DND-41 (cell line): Measurements from ENCODE around the gene ADCY10.

Experiments
- EZH2 ChIP-seq: IDR thresholded peaks from 3 replicates; pipeline ENCODE4 v1.6.1; 2012; ENCODE audit warnings: borderline replicate concordance, low read depth, mild to moderate bottlenecking, moderate library complexity, low read length, inconsistent platforms; ENCODE audit not compliant: severe bottlenecking
- TF ChIP-seq, protein P1 (sequence below): IDR thresholded peaks from 2 replicates; pipeline ENCODE4 v1.5.1; 2012; ENCODE audit warnings: borderline replicate concordance, low read length, moderate library complexity, mild to moderate bottlenecking; ENCODE audit not compliant: poor library complexity, severe bottlenecking; ENCODE audit errors: extremely low read depth

DNA sequence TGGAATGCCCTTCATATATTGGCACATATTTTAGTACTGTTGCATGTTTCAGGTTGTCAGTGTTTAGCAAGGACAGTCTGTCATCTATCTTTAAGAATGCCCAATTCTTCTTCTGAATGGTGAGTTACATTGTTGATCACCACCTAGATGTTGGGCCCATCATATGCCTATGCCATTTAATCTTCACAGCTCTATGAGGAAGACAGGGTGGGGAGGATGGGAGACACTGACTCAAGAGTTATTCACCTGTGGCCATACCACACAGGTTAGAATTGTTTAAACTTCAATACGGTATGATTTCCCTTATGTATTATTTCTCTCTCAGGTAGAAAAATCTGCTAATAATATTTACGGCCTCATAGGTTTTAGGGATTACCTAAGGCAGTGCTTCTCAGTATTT is 147.4 kb downstream of the ADCY10 start:
- TF ChIP-seq EZH2 = no peak
- TF ChIP-seq, protein P1, sequence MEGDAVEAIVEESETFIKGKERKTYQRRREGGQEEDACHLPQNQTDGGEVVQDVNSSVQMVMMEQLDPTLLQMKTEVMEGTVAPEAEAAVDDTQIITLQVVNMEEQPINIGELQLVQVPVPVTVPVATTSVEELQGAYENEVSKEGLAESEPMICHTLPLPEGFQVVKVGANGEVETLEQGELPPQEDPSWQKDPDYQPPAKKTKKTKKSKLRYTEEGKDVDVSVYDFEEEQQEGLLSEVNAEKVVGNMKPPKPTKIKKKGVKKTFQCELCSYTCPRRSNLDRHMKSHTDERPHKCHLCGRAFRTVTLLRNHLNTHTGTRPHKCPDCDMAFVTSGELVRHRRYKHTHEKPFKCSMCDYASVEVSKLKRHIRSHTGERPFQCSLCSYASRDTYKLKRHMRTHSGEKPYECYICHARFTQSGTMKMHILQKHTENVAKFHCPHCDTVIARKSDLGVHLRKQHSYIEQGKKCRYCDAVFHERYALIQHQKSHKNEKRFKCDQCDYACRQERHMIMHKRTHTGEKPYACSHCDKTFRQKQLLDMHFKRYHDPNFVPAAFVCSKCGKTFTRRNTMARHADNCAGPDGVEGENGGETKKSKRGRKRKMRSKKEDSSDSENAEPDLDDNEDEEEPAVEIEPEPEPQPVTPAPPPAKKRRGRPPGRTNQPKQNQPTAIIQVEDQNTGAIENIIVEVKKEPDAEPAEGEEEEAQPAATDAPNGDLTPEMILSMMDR = no peak
